Ramos (cell line): Measurements from ENCODE around the gene SLC33A1.

Experiments
- in situ Hi-C: fragments of 300-500 bp; cut with MboI; formaldehyde crosslinking; loops from one replicate; pipeline ENCODE4 v1.14.3; 2022; ENCODE audit warnings: low sequenced_read_pairs; ENCODE audit not compliant: unreplicated experiment

The SLC33A1 gene

DNA sequence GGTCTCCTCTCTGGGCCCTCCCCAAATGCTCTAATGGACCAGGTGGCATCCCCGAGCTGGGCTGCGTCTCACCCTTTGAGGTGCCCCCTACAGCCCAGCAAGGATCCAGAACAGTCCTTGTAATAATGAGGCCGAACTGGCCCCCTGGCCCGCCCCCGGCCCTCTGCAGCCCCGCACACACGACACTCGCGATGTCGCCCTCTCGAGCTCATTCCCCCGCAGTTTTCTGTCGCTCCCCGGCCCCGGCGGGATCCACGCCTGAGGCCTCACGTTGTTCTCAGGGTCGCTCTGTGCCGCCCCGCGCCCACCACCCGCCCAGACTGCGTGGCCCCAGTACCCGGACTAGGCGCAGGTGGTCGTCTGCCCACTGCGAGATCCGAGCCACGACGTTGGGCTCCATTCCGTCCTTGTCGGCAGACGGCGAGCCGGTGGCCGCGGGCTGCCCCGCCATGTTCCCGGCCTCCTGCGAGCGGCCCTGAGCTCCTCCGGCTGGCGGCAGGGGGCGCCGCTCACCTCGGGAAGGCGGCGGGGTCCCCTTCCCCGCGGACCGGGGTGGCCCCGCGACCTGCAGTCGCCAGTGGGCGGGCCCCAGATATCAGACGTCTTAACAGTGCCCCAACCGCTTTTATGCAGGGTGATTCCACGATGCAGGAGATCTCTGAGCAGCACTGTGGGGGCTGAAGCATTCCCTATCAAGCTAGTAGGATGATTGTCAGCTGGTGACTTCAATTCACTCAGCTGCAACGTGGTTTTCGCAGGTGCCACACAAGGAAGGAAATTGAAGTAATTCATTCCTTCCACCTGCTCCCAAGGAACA, 48.2 kb downstream of the SLC33A1 start, which contains the start of gene C3orf33:
Gene C3orf33, minus strand, starts transcription at position 477 of the 817 bp plus-strand sequence. Its CDS starts 26 bp downstream, at position 451.
- in situ Hi-C loops = no loop called here

DNA sequence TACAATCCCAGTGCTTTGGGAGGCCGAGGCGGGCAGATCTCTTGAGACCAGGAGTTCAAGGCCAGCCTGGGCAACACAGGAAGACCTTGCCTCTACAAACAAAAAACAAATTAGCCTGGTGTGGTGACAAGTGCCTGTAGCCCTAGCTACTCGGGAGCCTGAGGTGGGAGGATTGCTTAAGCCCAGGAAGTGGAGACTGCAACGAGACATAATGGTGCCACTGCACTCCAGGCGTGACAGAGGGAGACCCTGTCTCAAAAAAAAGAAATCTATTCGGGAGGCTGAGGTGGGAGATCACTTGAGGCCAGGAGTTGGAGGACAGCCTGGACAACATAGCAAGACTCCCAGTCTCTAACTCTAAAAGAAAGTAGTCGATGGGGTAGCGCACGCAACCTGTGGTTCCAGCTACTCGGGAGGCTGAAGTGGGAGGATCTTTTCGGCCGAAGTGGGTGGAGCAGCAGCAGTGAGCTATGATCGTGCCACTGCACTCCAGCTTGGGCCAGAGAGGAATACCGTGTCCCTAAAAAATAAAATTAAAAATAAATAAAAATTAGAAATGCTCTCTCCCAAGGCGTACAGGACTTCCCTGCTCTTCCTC, 48.9 kb downstream of the SLC33A1 start:
- in situ Hi-C loops = no loop called here

DNA sequence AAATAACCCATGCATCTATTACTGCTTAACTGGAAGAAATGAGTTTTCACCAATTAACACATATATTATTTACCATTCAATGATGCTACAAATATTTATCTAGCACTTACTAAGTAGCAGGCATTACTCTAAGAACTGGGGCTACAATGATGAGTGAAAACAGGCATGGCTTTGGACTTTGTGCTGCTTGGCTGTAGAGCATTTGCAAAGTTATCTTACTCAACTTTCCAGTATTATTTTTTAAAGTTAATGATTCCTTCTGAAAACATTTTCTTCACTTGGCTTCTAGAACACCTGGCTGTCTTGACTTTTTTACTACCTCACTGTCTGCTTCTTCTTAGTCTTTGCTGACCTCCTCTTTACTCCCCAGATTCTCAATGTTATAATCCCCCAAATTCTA, 49.9 kb downstream of the SLC33A1 start:
- in situ Hi-C loops = no loop called here

DNA sequence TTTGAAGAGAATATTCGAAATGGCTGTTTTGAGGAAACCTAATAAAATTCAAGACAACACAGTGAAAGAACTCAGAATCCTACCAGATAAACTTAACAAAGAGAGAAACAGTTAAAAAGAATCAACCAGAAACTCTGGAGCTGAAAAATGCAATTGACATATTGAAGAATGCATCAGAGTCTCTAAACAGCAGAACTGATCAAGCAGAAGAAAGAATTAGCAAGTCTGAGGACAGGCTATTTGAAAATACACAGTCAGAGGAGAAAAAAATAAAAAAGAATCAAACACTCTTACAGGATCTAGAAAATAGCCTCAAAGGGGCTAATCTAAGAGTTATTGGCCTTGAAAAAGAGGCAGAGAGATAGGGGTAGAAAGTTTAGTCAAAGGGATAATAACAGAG, 61.7 kb downstream of the SLC33A1 start:
- in situ Hi-C loops = no loop called here

DNA sequence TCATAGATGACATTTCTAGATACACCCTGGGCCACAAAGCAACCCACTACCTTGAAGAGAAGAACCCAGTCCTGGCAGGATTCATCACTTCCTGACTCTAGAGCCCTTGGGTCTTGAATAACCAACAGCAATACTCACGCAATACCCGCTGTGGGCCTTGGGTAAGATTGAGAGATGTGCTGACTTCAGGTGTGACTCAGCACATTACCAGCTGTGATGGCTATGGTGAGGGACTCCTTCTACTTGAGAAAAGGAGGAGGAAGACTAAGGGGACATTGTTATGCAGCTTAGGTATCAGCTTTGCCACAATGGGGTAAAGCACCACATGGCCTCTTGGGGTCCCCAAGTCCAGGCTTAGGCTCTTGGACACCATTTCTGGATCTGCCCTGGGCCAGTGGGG, 63.0 kb downstream of the SLC33A1 start:
- in situ Hi-C loops = no loop called here

DNA sequence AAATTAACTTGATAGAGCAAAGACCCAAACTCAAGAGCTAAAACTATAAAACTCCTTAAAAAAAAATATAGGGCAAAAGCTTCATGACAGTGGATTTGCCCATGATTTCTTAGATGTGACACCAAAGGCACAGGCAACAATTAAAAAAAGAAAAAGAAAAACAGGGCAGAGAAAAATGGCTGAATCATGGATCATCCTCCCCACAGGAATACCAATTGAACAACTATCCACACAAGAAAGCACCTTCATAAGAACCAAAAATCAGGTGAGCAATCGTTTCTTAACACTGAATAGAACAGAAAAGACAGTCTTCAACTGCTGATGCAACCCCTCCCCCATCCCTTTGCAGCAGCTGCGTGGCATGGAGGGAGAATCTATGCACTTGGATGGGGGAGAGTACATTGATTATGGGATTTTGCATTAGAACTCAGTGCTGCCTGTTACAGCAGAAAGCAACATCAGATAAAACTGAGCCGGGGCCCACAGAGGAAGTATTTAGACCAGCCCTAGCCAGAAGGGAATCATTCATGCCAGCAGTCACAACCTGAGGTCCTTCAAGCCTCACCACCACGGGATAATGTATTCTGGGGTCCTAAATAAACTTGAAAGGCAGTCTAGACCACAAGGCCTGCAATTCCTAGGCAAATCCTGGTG, 63.8 kb downstream of the SLC33A1 start:
- in situ Hi-C loops = no loop called here

DNA sequence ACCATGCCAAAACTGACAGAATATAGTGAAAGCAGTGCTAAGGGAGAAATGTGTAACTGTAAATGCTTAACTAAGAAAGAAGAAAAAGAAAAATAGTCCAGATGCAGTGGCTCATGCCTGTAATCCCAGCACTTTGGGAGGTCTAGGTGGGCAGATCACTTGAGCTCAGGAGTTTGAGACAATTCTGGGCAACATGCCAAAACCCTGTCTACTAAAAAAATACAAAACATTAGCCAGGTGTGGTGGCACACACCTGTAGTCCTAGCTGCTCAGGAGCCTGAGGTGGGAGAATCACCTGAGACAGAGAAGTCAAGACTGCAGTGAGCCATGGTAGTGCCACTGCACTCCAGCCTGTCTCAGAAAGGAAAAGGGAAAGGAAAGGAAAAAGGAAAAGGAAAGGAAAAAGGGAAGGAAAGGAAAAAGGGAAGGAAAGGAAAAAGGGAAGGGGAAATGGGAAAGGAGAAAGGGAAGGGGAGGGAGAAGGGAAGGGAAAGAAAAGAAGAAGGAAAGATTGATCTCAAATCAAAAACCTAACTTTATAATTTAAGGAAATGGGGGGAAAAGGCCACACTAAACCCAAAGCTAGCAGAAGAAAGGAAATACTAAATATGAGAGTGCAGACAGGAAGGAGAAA, 68.4 kb downstream of the SLC33A1 start:
- in situ Hi-C loops = no loop called here

DNA sequence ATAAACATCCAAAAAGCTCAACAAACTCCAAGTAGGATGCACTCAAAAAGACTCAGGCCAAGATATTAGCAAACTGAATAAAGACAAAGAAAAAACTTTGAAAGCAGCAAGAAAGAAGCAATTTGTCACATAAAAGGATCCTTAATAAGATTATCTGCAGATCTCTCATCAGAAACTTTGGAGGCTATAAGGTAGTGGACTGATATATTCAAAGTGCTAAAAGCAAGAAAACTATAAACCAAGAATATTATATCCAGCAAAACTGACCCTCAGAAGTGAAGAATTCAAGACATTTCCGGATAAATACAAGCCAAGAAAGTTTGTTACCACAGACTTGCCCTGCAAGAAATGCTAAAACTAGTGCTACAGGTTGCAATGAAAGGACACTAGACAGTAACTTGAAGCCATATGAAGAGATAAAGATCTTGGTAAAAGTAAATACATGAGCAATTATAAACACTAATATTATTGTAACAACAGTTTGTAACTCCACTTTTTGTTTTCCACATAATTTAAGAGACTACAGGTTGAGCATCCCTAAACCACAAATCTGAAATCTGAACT, 71.8 kb downstream of the SLC33A1 start:
- in situ Hi-C loops = no loop called here

DNA sequence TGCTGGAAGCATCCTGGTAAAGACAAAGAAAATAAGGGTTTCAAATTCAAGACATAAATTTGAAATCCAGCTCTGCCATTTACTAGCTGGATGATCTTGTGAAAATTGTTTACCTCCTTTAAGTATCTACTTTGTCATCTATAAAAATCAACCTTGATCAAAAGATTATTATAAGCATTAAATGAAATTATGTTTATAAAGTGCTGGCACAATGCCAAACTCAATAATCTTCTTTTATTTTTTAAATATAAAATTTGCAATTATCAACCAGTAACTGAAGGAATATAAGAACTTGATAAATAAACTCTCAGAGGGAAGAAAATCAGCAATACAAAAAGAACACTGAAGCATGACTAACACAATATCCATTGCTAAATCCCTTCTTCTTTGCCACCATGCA, 73.9 kb downstream of the SLC33A1 start:
- in situ Hi-C loops = no loop called here

DNA sequence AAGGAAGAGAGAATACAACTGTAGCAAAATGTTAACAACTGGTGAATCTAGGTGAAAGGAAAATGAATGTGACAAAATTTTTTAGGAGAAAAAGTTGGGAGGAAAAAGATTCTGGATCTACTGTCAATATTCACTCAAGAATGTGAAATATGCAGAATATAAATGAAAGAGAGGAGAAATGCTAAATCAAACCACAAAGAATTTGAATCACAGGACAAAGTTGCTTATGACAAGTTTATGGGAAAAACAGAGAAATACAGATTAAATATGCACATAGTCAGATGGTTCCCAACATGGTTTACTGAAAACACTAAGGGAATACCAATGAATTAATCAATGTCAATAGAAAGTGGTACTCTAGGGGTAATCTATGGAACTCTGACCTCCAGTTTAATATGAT, 75.8 kb downstream of the SLC33A1 start:
- in situ Hi-C loops = no loop called here

DNA sequence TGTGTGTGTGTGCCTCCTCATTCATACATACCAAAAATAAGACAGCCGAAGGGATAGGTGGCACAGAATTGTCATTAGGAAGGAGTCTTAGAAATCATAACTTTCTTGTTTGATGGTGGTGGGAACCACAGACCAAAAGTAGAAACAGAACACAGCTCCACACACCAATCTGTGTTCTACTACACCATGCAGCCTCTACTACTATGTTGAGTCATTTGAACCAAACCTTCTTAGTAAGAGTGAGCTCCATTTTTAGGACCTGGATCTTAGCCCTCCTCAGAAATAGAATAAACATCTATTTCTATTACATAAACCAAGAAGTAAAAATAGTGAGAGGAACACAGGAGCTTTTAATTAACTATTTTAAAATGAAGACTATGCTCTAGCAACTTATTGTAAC, 81.4 kb downstream of the SLC33A1 start:
- in situ Hi-C loops = no loop called here

DNA sequence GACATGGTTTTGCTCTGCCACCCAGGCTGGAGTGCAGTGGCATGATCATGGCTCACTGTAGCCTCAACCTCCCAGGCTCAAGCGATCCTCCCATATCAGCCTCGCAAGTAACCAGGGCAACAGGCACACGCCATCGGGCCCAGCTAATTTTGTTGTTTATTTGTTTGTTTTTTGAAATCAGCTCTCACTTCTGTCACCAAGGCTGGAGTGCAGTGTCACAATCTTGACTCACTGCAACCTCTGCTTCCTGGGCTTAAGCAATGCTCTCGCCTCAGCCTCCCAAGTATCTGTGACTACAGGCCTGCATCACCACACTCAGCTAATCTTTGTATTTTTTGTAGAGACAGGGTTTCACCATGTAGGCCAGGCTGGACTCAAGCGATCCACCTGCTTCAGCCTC, 83.1 kb downstream of the SLC33A1 start:
- in situ Hi-C loops = no loop called here
